Activated CD8-positive, alpha-beta memory T cell treated with anti-CD3 and anti-CD28 coated beads, Interleukin-2, amount 50 U/mL, for 1 hour (primary cell): ENCODE data around the gene ZBTB7C.

Experiments
- DNase-seq: peaks from one replicate; pipeline ENCODE4 v3.0.0-alpha.2; 2020; ENCODE audit errors: extremely low read depth

The ZBTB7C gene

DNA sequence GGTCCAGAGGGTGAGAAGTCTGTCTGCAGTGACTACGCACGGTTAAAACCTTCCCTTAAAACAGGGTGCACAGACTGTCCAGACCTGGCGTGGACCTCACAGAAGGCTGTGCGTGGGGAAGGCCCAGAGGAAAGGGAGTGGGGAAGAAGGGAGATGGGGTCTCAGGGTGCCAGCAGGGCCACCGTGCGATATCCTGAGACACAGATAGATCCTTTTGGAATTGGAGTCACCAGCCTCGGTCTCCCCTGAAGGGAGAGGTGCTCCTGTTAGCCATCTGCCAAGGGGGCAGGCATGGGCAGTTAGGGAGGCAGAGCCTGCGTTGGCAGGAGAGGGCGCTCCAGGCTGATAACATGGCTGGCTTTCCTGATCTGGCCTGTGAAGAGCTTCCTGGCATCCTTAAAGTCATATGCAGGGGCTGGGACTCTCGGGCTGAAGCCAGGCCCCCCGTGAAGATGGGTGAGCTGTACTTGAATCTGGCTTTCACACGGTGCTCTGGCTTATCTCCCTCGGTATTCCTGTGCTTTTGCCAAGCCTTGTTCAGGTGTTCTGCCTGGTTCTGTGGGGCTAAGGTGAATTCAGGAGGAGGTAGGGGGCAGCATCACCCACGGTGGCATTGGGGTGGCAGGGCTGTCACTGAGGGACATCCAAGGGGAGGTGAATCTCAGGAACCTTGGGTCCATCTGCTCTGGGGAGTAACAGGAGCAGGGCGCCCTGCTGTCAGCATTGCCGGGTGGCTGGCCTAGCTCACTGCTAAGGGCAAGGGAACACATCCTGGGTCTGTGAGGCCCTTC is 371.5 kb downstream of the ZBTB7C start:
- no peak for DNase-seq

DNA sequence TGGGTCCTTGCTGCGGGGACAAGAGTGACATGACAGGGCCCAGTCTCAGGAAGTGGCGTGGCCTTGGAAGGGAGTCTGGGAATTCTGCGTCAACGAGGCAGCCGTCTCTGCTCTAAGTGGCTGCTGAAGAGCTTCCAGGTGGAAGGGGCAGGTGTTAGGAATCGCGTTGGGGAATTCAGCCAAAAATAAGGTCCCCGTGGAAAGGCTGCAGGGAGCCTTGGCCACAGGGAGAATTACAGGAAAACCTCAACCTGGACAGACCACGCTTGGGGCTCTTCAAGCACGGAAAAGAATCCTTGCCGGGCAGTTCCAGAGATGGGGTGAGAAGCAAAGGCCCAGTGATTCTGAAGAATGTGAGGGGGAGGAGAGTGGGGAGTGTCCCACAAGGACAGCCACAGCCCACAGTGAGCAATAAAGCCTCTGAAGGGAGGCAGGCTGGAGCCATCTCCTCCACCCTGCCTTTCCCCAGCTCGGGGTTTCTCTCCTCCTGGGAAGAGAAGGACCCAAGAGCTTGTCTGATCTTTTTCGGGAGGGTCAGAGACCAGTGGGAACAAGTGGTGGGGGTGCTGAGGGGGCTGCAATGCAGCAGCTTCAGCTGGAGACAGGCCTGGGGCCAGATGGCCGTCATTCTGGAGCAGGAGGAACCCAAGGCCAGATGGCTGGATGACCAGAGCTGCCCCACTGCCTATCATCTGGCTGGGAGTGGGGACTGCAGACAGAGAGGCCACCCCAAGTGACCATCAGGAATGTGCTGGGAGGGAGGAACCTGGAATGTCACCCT is 372.4 kb downstream of the ZBTB7C start:
- DNase-seq = no peak

- DNase-seq = no peak
These were observed 373.0 kb downstream of the ZBTB7C start for GRCh38 chr18:48036226-48036625.

DNA sequence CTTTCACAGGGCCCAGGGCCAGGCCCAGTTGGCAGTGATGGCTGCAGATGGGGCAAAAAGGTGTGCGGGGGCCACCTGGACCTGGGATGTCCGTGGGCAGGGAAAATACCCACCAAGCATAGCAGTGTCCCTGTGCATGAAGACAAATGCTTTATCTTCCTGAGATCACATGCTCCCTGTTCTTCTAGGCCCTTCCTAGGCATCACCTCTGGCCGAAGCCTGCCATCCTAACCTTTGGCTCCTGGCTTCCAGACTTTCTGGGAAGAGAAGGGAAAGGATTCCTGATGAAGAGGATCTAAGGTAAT is 373.7 kb downstream of the ZBTB7C start:
- no peak for DNase-seq

DNA sequence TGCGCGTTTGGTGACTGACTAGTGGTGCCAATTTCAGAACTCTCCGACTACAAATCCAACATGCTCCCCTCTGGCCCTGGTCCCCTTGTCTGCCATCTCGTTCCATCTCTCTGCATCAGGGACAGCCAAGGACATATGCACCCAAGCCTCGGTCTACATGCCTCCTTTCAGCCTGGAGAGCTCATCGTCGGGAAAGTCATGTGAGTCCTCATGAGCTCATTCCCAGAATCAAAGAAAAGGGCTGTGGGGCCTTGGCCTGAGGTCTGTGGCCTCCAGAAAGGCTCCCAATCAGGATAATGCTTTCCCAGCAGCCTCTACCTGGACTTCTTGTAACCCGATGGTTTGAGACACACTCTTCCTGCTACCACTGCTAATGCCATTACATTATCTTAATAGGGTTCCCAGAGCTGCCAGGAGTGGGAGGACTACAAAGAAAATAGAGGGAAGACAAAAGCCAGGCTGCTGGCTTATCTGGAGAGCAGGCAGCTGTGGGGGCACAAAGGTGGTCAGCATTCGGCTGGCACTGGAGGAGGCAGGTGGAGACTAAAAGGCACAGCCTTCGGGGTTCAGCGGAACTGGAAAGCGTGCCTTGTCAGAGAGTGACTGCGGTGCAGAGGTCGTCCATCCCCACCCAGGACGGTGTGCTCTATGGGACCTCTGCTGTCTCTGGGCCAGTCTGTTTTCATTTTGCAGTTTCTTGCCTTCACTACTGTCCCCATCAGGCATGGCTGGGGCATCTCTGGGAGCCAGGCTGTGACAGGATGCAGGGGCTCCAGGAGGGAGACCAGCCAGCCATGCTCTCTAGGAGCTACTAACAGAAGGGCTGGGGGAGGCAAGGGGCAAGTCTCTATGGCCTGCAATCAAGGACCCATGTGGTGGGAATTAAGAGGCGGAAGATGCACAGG is 374.3 kb downstream of the ZBTB7C start:
- DNase-seq = no peak

DNA sequence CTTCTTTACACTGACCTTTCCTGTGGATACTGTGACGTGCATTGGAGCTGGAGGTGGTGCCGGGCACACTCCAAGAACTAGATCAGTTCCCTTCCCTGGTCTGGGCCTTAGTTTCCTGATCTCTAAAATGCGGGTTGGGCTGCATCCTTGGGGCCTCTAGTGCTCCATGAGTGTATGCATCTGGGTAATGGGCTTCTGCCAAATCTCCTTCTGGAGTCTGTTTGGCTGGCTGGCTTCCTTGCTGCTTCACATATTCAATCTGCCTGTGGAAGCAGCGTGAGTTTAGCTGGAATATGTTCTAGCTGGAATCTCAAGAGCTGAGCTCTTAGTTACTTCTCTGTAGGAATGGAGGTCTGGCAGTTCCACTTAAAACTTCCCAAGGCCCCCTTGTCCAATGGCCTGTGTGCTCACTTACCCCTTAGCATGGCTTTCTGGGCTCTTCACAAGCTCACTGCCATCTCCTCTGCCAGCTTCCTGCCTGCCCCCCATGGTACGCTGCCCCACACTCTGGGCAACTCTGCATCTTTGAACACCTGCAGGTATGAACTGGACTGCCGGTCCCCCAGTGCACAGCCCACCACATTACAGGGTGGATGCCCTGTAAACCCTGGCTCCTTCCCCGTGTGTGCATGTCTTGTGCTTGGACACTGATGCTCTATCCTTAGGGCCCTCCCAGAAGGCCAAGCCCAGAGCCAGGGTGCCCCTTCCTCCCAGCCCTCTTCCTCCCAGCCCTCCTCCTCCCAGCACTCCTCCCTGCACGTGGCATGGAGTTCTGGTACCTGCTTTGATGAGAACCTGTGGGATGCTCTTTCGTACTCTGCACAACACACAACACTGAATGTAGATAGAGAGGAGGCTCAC is 375.2 kb downstream of the ZBTB7C start:
- DNase-seq = no peak

DNA sequence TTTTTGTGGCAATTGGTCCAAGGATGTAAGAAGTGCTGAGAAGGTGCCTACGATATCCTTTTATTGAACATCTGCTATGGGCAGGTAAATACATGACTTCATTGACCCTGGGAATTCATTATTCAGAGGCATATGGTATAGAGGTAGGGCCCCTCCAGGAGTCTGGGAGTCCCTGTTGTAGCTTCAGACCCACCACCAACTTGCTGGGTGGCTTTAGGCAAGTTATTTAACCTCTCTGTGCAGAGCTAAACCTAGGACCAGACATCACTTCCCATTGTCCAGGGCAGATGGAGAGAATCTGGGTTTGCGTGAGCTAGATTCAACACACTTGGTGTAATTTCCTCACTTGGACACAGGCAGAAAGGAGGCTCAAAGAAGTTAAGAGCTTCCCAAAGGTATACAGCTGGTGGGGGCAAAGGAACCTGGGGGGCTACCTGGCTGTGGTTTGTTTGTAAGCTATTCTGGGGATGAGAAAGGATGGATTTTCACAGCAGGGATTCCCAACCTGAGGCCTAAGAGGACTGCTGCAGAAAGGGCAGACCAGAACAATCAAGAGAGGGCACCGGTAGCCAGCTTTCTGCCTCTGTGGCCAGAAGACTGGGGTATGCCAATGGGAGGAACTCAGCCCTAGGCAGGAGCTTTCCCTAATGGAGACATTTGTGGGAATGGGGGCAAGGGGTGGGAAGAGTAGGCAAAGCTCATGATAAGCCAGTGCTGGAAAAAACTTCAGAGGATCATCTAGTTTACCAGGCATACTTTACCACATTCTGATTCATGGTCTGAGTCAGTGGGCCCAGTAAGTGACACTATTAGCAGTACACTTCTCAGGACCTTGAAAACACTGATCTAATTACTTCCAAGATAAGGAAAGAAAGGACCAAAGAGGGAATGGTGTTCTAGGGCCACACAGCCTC is 376.1 kb downstream of the ZBTB7C start:
- no peak for DNase-seq

DNA sequence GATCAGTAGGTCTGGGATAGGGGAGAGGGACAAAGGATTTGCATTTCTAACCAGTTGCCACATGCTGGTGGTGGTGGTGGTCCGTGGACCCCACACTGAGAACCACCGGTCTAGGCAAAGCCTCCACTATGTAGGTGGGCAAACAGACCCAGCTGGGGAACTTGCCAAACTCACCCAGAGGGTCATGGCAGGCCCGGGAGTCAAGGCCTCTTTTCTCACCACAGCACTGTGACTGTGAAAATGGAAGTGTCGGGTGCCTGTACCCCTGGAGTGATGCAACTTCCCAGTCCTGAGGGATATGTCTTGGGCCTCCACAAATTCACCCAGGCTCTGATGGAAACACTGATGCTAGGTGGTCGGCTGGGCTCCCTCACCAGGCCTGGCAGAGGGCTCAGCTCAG is 377.5 kb downstream of the ZBTB7C start:
- no peak for DNase-seq

GRCh38 chr18:48030616-48031480 is 378.3 kb downstream of the ZBTB7C start:
- DNase-seq = no peak

GRCh38 chr18:48029296-48029986 is 379.7 kb downstream of the ZBTB7C start:
- DNase-seq = no peak

- no peak for DNase-seq
These were observed 380.5 kb downstream of the ZBTB7C start for GRCh38 chr18:48028696-48029095.

GRCh38 chr18:48028081-48028480 is 381.1 kb downstream of the ZBTB7C start:
- DNase-seq = no peak

DNA sequence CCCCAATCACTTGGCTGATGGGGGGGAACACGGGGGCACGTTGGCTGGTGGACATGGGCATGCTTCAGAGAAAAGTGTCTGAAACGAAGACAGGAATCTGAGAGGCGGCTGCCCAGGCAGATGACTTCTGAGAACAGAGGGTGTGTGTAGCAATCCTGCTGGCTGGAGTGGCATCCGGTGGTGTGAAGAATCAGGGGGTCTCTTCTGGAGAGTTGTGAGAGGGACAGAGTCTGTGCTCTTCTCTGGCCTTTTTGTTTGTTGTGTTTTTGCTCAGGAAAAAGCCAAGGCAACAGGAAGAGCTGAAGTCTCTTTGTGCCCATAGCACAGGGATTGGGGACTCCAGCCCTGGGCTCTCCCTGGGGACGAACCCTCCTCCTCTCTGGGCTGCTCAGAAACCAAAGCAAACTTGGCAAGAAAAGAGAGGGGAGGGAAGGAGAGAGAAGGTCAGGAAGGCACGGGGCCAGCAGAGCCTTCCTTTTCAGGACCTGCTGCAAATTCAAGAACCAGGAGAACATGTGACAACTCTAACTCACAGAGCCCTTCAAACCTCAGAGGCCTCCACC is 381.7 kb downstream of the ZBTB7C start:
- no peak for DNase-seq

DNA sequence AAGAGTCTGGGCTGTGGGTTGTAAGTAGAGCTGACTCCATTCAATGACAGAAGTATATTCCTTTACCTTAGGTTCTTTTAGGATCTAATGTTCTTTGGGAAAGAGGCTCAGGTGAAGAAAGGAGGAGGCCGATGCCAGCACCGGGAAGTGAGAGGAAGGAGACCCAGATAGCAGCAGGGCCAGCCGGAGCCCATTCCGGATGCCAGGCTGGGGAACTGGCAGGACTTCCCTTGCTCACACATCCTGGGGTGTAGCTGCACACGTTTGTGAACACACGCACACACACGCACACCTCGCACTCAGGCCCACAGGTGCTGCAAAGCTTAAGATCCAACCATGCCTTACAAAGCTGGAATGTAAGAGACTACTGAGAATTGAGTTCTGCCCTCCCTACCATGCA is 383.0 kb downstream of the ZBTB7C start:
- no peak for DNase-seq

GRCh38 chr18:48024881-48025660 is 384.1 kb downstream of the ZBTB7C start:
- DNase-seq = no peak

GRCh38 chr18:48024009-48024512 is 385.1 kb downstream of the ZBTB7C start:
- DNase-seq = no peak

GRCh38 chr18:48023334-48024008 is 385.7 kb downstream of the ZBTB7C start:
- DNase-seq = no peak
